ENCODE measurements around the gene RMND5B.
"Not testable (repeated sequence)": the region's sequence is repeated elsewhere in the genome, so short reads cannot be mapped to it uniquely, and the experiment has no call there.

Gene RMND5B

DNA sequence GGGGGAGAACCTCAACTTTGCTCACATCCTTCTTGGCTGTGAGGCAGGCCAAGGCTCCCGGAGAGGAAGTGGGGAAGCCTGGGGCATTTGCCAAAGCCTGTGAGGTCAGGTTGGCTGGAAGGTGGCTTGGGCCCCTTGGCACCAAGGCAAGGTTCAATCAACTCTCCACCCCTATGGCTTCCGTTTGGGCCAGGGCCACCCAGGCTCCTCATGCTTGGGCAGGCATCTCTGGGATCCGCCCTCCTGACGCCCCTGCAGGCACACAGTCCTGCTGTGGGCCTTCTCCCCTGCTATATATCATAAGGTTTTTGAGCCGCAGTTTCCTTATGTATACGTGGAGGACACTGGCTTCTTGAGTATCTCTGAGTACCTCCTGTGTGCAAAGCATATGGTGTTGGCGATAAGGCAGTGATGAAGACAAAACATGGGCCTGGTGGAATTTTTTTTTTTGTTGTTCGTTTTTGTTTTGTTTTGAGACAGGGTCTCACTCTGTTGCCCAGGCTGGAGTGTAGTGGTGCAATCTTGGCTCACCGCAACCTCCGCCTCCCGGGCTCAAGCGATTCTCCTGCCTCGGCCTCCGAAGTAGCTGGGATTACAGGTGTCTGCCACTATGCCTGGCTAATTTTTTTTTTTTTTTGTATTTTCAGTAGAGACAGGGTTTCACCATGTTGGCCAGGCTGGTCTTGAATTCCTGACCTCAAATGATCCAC, 3.4 kb upstream of the RMND5B start:
- DNase-seq (ENCODE audit: low read depth in 2 of 2, low spot score in 1 of 2) = not testable (repeated sequence)

DNA sequence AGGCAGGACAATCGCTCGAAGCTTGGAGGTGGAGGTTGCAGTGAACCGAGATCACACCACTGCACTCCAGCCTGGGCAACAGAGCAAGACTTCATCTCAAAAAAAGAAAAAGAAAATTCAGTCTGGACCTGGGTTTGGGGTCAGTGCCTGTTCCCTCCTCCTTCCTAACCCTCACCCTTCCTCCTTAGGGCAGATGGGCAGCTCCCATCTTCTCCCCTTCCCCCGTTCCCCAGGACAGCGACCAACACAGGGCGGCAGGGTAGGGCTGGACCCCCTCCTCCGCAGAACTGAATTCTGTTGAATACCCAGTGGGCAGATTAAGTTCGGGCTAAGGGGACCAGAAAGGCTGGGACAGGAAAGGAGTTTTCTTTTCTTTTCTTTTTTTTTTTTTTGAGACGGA, 1.5 kb upstream of the RMND5B start:
- no peak for DNase-seq (ENCODE audit: low read depth in 2 of 2, low spot score in 1 of 2)

DNA sequence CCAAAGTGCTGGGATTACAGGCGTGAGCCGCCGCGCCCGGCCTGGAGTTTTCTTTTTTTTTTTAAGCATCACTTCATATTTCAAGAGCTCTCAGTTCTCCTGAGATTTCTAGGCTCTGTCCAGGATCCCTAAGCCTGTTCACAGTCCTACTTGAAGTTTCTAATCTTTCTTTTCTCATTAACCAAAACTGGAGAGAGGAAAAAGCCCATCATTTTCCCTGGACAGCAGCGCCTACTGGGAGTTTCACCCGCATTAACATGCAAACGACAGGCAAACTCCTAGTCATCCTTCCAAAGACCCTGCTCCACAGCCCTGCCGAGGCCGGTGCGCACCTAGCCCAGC, 609 bp upstream of the RMND5B start:
- DNase-seq (ENCODE audit: low read depth in 2 of 2, low spot score in 1 of 2) = not testable (repeated sequence)

DNA sequence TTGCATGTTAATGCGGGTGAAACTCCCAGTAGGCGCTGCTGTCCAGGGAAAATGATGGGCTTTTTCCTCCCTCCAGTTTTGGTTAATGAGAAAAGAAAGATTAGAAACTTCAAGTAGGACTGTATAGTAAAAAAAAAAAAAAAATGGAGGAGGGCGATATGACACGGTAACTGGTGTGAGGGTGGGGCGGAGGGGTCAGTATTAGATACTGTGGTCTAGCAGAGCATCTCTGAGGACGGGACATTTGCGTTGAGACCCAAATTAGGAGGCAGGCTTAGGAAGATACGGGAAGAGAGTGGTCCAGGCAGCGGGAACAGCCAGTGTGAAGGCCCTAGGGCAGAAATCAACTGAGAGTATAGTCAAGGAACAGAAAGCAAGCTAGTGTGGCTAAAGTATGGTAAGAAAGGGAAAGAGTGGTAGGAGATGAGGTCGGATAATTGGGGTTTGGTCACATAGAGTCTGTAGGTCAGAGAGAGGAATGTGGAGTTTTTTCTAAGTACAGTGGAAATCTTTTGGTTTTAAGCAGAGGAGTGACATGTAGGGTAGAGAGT, 707 bp downstream of the RMND5B start:
- DNase-seq (ENCODE audit: low read depth in 2 of 2, low spot score in 1 of 2) = no peak

DNA sequence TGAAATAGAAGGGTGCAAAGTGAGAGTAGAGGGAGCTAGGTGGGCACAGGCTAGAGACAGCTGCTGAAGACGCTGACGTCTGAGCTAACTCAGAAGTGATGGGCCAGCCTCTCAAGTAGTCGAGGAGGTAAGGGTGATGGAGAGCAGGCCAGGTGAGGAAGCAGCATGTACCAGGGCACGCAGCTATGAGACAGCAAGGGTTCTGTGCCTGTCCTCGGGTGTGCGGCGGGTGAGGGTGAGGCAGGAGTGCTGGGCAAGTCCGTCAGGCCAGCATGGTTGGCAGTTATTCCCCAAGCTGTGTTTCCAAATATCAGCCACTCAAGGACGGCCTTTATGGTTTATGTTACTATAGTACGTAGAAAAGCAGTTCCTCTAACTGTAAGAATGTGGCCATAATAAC, 6.2 kb downstream of the RMND5B start:
- no peak for DNase-seq (ENCODE audit: low read depth in 2 of 2, low spot score in 1 of 2)

DNA sequence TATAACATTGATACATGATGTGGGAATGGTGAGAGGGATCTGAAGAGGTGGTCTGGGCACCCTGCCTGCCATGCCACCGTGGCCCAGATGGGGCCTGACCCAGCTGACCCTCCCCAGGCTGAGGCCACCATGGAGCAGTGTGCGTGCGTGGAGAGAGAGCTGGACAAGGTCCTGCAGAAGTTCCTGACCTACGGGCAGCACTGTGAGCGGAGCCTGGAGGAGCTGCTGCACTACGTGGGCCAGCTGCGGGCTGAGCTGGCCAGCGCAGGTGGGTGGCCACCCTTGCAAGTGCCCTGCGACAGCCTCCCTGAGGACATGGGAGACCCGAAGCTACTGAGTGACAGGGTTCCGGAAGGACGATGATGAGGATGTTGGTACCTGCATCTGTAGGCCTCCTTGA, 7.2 kb downstream of the RMND5B start:
- DNase-seq (ENCODE audit: low read depth in 2 of 2, low spot score in 1 of 2) = no peak

DNA sequence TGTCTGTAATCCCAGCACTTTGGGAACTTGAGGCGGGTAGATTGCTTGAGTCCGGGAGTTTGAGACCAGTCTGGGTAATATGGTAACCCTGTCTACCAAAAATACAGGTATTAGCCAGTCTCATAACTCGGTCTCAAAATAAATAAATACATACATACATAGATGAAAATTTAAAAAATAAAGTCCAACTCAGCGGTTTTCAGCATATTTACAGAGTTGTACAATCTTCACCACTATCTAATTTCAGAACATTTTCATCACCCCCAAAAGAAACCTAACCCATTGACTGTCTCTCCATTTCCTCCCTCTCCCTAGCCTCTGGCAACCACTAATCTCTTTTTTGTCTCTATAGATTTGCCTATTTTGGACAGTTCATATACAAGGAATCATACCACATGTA, 10.7 kb downstream of the RMND5B start:
- no peak for DNase-seq (ENCODE audit: low read depth in 2 of 2, low spot score in 1 of 2)

DNA sequence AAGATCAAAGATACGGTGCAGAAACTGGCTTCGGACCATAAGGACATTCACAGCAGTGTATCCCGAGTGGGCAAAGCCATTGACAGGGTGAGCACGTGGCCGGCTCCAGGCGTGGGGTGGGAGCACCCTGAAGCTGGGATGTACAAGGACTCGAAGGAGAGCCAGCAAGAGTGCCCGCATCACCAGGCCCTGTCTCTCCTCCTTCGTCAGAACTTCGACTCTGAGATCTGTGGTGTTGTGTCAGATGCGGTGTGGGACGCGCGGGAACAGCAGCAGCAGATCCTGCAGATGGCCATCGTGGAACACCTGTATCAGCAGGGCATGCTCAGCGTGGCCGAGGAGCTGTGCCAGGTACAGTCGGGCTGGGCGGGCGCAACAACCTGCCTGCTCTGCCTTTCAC, 11.8 kb downstream of the RMND5B start:
- no peak for DNase-seq (ENCODE audit: low read depth in 2 of 2, low spot score in 1 of 2)

DNA sequence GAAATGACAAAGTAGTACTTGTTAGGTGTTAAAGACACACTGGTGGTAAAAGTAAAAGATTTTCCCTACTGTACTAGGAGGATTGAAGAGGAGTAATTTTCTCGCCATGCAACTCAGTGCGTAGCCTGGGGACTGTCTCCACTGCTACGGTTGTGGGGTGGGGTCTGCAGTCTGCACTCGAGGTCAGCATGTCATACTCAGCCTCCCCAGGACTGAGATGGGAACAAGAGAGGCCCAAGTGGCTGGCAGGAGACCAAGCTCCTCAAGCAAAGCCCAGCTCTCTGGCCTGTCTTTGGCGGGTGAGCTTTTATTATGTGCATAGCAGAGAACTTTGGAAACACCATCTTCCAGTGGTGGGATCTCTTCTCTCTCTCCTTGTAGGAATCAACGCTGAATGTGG, 12.4 kb downstream of the RMND5B start:
- no peak for DNase-seq (ENCODE audit: low read depth in 2 of 2, low spot score in 1 of 2)

DNA sequence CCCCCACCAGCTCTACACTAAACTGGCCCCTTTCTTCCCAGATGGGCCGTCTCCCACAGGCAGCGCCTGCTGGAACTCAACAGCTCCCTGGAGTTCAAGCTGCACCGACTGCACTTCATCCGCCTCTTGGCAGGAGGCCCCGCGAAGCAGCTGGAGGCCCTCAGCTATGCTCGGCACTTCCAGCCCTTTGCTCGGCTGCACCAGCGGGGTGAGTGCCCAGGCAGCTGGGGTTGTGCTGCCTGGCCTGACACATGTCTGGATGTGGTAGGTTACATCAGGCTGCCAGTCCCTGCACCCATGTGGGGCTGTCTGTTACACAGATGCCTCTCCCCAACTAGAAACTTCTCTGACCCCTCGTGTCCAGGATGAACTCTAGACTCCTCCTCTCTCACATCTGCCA, 13.1 kb downstream of the RMND5B start:
- no peak for DNase-seq (ENCODE audit: low read depth in 2 of 2, low spot score in 1 of 2)

DNA sequence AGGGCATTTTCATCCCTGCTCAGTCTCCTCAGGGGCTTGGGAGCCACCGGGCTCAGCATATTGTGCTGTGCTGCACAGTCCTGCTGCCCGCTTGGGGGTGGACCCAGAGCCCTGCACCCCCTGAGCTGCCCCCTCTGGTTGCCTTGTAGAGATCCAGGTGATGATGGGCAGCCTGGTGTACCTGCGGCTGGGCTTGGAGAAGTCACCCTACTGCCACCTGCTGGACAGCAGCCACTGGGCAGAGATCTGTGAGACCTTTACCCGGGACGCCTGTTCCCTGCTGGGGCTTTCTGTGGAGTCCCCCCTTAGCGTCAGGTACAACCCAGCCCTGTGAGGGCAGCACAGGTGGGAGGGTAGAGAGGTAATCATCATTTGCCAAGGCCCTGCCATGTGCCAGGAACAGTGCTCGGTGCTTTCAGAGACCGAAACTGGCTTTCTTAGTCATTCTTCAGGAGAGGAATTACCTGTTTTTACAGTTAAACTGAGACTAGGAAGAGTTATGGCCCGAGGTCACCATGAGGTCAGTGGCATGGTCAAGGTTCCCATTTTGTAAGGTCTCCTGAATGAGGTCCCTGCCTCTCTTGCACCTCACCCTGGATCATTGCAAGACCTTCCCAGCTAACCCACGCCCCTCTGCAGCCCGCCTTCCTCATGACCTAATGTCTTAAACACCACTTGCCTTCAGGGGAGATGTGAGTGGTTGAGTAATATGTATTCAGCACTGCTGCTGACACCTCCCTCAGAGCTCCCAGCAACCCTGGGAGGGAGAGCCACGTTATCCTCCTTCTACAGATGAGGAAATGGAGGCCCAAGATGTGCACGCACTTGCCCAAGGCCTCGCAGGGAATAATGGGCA, 15.4 kb downstream of the RMND5B start:
- DNase-seq (ENCODE audit: low read depth in 2 of 2, low spot score in 1 of 2) = peak; percentile 53 to 66

DNA sequence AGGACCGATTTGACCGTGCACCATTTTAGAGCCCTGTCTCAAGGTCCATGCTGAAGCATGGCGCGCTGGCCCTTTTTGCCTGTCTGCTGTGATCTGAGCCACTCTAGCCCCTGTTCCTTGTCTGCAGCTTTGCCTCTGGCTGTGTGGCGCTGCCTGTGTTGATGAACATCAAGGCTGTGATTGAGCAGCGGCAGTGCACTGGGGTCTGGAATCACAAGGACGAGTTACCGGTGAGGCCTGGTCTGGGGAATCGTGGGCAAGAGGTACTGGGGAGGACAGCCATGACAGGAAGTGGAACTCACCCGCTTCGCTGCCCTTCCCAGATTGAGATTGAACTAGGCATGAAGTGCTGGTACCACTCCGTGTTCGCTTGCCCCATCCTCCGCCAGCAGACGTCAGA, 16.6 kb downstream of the RMND5B start:
- no peak for DNase-seq (ENCODE audit: low read depth in 2 of 2, low spot score in 1 of 2)

DNA sequence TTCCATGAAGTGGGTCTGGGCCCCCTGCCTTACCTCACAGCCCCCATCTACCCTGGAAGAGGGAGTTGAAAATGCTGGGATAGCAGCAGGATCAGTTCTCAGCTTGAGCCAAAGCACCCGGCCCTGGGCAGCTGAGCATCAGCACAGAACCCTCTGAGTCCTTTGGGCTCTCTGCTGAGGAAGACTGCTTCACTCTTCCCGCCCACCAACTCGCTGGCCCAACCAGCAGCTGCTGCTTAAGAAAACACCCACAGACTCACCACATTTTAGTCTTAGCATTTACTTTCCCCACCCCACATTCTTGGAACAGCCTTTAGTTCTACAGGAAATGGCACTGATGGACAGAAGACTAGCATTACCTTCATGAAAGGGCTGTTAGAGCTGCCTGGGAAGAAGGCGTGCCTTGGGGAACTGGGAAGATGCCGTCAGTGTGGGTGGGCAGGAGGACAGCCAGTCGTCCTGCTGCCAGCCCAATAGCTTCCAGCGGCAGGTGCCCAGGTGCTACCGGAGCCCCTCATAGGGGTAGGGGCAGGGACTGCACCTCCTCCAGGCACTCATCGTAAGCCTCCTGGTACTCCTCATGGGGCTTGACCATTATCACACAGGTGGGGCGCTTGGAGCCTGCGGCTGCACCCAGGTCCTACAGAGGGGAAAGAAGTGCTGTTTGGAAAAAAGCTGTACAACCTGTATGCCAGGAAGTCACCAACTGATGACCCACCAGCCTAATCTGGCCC, 18.6 kb downstream of the RMND5B start:
- DNase-seq (ENCODE audit: low read depth in 2 of 2, low spot score in 1 of 2) = no peak

DNA sequence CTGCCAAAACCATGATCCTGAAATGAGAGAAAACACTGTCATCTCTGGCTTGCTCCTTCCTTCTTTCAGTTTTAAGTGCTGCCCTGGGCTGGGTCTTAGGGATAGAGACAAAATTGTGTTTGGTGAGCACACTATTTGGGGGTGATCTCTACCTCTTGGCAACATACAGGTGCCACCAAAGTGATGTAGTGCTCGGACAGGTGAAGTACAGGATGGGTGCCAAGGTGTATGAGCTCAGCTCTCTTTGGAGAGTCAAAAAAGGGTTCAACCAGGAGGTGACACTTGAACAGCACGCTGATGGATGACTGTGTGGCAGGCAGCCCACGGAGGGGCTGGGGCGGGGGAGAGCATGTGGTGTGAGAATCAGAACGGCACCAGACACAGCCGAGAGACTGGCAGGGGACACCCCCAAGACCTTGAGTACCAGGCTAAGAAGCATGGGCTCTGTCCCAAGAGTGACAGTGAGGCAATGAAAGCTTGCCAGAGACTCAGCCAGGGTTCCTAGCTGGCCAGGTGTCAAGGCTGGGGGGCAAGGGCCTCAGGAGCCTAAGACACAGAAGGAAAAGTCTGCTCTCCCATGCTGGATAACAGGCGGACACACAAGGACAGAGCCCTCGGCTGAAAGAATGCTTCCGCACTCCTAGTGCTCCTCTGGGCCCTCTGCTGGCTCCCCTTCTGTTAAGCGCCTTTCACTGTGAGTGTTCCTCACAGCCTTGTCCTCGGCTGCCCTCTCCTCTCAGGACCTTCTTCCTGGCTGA, 20.3 kb downstream of the RMND5B start:
- DNase-seq (ENCODE audit: low read depth in 2 of 2, low spot score in 1 of 2) = no peak

DNA sequence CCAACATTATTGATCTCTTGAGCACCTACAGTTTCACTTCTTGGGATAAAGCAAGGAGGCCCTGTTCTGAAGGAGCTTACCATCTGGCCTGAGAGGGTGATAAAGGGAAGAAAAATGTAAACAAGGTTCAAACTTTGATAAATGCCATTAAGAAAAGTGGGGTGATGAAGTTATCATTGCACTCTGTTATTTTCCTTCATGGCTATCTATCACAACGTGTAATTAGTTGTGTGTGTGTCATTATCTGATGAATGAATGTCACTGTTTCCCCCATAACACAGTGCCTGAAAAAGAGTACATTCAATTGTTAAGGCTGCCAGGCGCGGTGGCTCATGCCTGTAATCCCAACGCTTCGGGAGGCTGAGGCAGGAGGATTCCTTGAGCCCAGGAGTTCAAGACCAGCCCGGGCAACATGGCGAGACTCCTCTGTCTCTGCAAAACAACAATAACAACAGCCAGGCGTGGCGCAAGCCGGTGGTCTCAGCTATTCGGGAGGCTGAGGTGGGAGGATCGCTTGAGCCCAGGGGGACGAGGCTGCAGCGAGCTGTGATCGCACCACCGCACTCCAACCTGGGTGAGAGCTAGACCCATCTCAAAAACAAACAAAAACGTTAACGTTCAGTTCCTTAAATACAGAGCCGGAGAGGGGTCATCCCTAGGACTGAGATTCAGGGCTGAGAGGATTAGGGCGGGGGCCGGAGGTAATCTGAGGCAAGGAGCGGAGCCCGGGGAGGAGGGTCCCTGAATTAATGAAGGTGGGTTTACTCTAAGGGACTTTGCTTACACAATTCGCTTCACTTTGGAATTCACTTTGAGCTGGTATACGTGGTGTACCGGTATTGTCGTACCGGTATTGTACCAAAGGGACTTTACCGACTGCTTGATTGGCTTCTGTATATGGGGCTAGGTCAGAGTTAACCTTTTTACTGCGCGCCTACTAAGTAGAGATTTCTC, 22.0 kb downstream of the RMND5B start:
- no peak for DNase-seq (ENCODE audit: low read depth in 2 of 2, low spot score in 1 of 2)

DNA sequence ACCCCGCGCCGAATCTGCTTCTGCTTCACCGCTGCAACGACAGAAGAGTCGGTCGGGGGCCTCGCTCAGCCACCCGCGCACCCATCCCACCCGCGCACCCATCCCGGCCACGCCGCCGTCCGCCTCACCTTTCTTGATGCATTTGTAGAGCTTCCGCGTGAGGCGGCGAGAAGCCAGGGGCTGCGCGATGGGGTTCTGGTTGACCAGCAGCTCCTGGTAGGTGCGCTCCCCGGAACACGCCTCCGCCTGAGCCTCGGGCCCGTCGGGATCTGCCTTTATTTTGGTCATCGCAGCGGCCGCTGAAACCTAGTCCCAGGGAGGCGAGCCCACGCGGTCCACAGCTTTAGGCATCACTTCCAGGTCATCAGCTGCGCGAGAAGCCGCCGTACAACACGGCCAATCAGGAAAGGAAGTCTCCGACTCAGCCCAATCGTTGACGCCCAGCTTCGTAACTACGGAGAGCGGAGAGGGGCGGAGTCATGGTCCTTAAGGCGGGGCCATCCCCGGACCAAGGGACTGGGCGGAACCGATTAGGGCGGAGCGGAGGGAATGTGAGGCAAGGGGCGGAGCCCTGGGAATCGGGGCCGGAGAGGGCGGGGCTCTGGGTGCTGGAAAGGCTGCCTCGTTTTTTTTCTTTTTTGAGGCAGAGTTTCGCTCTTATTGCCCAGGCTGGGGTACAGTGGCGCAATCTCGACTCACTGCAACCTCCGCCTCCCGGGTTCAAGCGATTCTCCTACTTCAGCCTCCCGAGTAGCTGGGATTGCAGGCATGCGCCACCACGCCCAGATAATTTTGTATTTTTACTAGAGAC, 22.9 kb downstream of the RMND5B start, which contains the start of gene NHP2:
Gene NHP2 (minus strand): TSS at position 356 of the 811 bp plus-strand sequence. CDS start 68 bp downstream, at position 288.
- DNase-seq (ENCODE audit: low read depth in 2 of 2, low spot score in 1 of 2) = peak; percentile 90 to 96

DNA sequence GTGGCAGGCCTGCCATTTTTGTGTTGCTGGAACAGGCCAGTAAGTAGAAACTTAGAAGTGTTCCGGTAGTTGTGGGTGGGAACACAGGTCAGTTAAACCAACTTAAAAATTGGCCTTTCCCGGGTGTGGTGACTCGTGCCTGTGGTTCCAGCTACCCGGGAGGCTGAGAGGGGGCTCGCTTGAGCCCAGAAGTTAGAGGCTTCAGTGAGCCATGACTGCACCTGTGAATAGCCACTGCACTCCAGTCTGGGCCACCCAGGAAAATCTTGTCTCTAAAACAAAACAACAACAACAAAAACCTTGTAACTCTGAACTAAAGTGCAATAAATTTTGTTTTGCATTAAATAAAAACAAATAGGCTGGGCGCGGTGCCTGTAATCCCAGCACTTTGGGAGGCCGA, 24.3 kb downstream of the RMND5B start:
- no peak for DNase-seq (ENCODE audit: low read depth in 2 of 2, low spot score in 1 of 2)

DNA sequence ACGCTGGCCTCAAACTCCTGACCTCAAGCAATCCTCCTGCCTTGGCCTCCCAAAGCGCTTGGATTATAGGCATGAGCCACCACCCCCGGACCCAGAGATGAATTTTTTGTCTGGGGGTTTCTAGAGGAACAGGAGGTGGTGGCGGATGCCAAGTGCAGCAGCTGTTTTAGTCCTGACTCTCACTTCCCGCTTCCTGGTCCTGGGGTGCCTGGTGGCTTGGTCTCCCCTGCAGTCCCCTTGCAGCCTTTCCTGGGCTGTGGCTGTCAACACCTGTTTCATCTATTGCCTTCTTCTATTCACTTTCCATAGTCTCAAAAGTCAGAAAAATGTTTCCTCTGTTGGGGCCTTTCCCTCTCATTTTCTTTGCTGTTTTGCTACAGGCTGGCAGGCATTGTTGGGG, 29.4 kb downstream of the RMND5B start:
- no peak for DNase-seq (ENCODE audit: low read depth in 2 of 2, low spot score in 1 of 2)

DNA sequence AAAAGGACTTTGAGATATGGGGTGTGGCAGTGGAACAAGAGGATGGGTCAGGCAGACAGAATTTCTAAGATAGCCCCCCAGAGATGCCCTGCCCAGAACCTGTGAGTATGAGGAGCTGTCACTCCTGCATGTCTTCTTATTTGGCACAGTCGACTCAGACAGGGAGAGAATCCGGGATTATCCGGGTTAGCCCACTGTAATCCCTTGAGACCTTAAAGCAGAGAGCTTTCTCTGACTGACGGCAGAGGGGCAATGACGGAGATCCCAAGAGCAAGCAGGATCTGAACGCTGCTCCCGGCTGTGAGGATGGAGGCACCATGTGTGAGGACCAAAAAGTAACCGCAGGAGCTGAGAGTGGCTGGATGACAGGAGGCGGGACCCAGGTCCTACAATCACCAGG, 31.7 kb downstream of the RMND5B start:
- no peak for DNase-seq (ENCODE audit: low read depth in 2 of 2, low spot score in 1 of 2)

All from stimulated activated CD8-positive, alpha-beta memory T cell treated with anti-CD3 and anti-CD28 coated beads, Interleukin-4, amount 100 ng/mL, for 1 hour (primary cell).